Subcutaneous adipose tissue (tissue), 4 donors: ENCODE results near the gene DAD1. TPM values are rescaled to one million over a fixed set of nuclear protein-coding genes. Genes with fewer than 3 reads are reported as not detected.

ENCODE experiments used
- total RNA-seq, 4 donors: library from RNA; depleted of rRNA; stranded (reverse); fragments of >200 nt; gene quantifications; one replicate each; pipeline ENCODE4 v1.1.0, GENCODE V29; 2016
- TF ChIP-seq, protein P1 (sequence below): fragments of 450-650 bp; IDR thresholded peaks from one replicate; pipeline ENCODE4 v1.5.1; 2016; ENCODE audit warnings: low read depth, mild to moderate bottlenecking, control low read depth, antibody characterized with exemption, moderate library complexity

The DAD1 gene
- total RNA-seq, 4 donors from 2014 or later: 114 to 356 (median 179) TPM

DNA sequence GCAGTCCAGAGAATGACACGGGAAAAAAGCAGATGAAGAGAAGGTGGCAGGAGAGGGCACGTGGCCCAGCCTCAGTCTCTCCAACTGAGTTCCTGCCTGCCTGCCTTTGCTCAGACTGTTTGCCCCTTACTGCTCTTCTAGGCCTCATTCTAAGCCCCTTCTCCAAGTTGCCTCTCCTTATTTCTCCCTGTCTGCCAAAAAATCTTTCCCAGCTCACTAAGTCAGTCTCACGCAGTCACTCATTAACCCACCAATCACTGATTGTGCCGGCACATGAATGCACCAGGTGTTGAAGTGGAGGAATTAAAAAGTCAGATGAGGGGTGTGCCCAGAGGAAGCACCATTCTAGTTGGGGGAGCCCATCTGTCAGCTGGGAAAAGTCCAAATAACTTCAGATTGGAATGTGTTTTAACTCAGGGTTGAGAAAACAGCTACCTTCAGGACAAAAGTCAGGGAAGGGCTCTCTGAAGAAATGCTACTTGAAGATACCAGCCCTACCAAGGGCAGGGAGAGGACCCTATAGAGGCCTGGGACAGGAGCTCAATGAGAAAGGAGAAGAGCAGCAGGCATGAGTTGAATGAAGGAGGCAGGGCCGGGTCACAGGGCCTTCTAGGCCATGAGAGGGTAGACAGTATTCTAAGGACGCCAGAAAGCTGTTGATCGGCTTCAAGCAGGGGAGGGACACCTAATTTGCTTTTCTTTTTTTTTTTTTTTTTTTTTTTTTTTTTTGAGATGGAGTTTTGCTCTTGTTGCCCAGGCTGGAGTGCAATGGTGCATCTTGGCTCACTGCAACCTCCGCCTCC lies 40.9 kb downstream of the DAD1 start:
- TF ChIP-seq, protein P1, sequence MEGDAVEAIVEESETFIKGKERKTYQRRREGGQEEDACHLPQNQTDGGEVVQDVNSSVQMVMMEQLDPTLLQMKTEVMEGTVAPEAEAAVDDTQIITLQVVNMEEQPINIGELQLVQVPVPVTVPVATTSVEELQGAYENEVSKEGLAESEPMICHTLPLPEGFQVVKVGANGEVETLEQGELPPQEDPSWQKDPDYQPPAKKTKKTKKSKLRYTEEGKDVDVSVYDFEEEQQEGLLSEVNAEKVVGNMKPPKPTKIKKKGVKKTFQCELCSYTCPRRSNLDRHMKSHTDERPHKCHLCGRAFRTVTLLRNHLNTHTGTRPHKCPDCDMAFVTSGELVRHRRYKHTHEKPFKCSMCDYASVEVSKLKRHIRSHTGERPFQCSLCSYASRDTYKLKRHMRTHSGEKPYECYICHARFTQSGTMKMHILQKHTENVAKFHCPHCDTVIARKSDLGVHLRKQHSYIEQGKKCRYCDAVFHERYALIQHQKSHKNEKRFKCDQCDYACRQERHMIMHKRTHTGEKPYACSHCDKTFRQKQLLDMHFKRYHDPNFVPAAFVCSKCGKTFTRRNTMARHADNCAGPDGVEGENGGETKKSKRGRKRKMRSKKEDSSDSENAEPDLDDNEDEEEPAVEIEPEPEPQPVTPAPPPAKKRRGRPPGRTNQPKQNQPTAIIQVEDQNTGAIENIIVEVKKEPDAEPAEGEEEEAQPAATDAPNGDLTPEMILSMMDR: no peak

DNA sequence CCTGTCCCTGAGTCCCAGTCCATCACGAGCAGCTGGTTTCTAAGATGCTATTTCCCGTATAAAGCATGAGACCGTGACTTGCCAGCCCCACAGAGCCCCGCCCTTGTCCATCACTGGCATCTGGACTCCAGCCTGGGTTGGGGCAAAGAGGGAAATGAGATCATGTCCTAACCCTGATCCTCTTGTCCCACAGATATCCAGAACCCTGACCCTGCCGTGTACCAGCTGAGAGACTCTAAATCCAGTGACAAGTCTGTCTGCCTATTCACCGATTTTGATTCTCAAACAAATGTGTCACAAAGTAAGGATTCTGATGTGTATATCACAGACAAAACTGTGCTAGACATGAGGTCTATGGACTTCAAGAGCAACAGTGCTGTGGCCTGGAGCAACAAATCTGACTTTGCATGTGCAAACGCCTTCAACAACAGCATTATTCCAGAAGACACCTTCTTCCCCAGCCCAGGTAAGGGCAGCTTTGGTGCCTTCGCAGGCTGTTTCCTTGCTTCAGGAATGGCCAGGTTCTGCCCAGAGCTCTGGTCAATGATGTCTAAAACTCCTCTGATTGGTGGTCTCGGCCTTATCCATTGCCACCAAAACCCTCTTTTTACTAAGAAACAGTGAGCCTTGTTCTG lies 41.6 kb downstream of the DAD1 start:
- TF ChIP-seq, protein P1: no peak

DNA sequence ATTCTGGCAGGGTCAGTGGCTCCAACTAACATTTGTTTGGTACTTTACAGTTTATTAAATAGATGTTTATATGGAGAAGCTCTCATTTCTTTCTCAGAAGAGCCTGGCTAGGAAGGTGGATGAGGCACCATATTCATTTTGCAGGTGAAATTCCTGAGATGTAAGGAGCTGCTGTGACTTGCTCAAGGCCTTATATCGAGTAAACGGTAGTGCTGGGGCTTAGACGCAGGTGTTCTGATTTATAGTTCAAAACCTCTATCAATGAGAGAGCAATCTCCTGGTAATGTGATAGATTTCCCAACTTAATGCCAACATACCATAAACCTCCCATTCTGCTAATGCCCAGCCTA lies 42.3 kb downstream of the DAD1 start:
- TF ChIP-seq, protein P1: no peak

DNA sequence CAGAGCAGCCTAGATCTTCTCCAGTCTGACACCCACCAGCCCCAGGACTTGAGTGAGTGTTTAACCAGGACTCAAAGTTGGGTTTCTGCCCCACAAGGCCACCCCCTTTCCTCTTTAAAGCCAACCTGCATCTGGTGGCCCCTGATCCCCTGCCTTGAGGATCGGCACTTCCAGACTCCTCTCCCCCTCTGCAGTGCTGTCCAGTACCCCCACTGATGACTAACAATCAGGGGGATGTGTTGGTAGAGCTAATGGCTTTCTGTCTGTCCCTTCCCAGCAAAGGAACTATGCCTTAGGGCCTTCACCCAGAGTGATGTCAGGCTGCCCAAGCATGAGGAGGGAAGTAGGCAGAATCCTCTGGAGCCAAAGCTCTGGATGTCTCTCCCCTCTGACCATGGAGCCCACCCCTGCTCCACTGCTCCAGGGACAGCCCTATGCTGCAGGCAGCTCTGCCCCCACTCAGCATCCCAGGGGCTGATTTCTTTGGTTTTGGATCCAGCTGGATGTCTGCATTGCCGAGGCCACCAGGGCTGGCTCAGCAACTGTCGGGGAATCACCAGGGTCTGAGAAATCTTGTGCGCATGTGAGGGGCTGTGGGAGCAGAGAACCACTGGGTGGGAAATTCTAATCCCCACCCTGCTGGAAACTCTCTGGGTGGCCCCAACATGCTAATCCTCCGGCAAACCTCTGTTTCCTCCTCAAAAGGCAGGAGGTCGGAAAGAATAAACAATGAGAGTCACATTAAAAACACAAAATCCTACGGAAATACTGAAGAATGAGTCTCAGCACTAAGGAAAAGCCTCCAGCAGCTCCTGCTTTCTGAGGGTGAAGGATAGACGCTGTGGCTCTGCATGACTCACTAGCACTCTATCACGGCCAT lies 42.9 kb downstream of the DAD1 start:
- TF ChIP-seq, protein P1: no peak

DNA sequence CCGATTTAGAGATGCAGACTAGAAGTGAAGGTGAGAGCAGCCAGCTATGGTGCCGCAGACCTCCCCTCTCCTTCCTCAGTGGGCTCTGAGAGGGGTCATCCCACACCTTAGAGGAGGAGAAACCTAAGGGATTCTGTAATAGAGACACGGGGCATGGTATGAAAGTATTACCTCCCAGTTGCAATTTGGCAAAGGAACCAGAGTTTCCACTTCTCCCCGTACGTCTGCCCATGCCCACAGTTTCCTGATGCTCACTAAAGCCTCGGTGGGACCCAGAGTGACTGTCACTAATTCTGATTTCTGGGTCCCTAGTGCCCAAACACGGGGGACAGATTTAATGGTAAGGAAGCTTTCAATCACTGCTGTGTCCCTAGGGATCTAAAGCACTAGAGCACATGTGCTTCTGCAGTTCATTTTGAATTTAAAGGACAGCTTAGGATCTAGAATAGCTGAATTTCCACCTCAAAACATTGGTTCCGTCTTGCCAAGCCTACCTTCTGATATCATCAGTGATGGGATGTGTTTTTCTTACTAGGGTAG lies 44.1 kb downstream of the DAD1 start:
- TF ChIP-seq, protein P1: no peak

DNA sequence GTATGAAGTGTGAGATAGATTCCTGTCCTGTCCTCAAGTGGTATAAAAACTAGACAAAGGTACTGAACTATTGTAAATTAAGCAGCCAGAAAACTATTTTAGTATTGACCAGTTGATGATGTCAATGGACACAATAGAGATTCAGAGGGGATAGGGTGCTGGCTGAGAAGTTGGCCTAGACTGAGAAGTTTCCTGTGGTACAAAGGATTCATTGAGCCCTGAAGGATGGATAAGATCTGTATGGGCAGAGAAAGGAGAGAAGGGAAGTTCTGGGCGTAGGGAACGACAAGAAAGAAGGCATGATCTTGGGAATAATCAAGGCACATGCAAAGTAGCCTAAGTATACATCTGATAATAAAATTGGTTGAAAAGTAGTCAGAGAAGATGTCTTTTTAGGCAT lies 44.6 kb downstream of the DAD1 start:
- TF ChIP-seq, protein P1: no peak
